Stimulated activated CD8-positive, alpha-beta memory T cell treated with anti-CD3 and anti-CD28 coated beads, Interleukin-7, amount 100 ng/mL, for 1 hour (primary cell): ENCODE data around the gene ZBTB20.
"Not testable (repeated sequence)": the region's sequence is repeated elsewhere in the genome, so short reads cannot be mapped to it uniquely, and the experiment has no call there.

Source experiments
- DNase-seq, 2 donors: peaks; one replicate each; pipeline ENCODE4 v3.0.0-alpha.2; 2020; ENCODE audit warnings: low read depth in 2 of 2

Gene ZBTB20

GRCh38 chr3:114831861-114832260, 315.2 kb downstream of the ZBTB20 start:
- DNase-seq, result no peak

- DNase-seq, result no peak
These were observed 316.4 kb downstream of the ZBTB20 start for GRCh38 chr3:114830652-114831051.

- DNase-seq, result no peak
These were observed 317.3 kb downstream of the ZBTB20 start for GRCh38 chr3:114829783-114830182.

- no peak for DNase-seq
These were observed 319.6 kb downstream of the ZBTB20 start for GRCh38 chr3:114827495-114827894.

GRCh38 chr3:114824014-114824413, 323.1 kb downstream of the ZBTB20 start:
- DNase-seq, result no peak

- DNase-seq, result no peak
These were observed 324.0 kb downstream of the ZBTB20 start for GRCh38 chr3:114823061-114823460.

- no peak for DNase-seq
These were observed 331.0 kb downstream of the ZBTB20 start for GRCh38 chr3:114816052-114816451.

GRCh38 chr3:114812541-114813238, 334.4 kb downstream of the ZBTB20 start:
- not testable (repeated sequence) for DNase-seq

- no peak for DNase-seq
These were observed 337.2 kb downstream of the ZBTB20 start for GRCh38 chr3:114809668-114810413.

- no peak for DNase-seq
These were observed 343.0 kb downstream of the ZBTB20 start for GRCh38 chr3:114804099-114804498.

GRCh38 chr3:114803042-114803695, 343.9 kb downstream of the ZBTB20 start:
- no peak for DNase-seq

GRCh38 chr3:114800272-114801031, 346.6 kb downstream of the ZBTB20 start:
- no peak for DNase-seq

- DNase-seq, result no peak
These were observed 347.3 kb downstream of the ZBTB20 start for GRCh38 chr3:114799816-114800215.

- no peak for DNase-seq
These were observed 350.3 kb downstream of the ZBTB20 start for GRCh38 chr3:114796796-114797195.

- DNase-seq, result no peak
These were observed 352.0 kb downstream of the ZBTB20 start for GRCh38 chr3:114794894-114795630.

GRCh38 chr3:114792159-114792918, 354.7 kb downstream of the ZBTB20 start:
- no peak for DNase-seq

GRCh38 chr3:114790752-114791151, 356.3 kb downstream of the ZBTB20 start:
- DNase-seq, result no peak

GRCh38 chr3:114789803-114790202, 357.3 kb downstream of the ZBTB20 start:
- DNase-seq, result no peak

- DNase-seq, result no peak
These were observed 371.7 kb downstream of the ZBTB20 start for GRCh38 chr3:114775395-114775794.

GRCh38 chr3:114770874-114771273, 376.2 kb downstream of the ZBTB20 start:
- no peak for DNase-seq
